ENCODE data around the gene OTX2. TPM values are rescaled to one million over a fixed set of nuclear protein-coding genes. Genes with fewer than 3 reads are reported as not detected.

The OTX2 gene
- total and polyA plus RNA-seq, 2 of the 13 experiments (the other 11 are each of a cell fraction or from before 2014, with no cell fraction given): not detected

GRCh38 chr14:56855891-56856461, 45.7 kb upstream of the OTX2 start (continued):
- no peak for TF ChIP-seq ZNF281 (CRISPR knock-in tag; IDR thresholded peaks at IDR 0.05; ENCODE audit: borderline replicate concordance)

GRCh38 chr14:56854325-56854724, 44.0 kb upstream of the OTX2 start:
- no TSS peak for BruUV-seq (replicated peaks)
- Histone ChIP-seq H3K27me3 (ENCODE audit: control insufficient read depth in 1 of 2, insufficient read depth in 2 of 2, low read length in 2 of 2) (peaks cover 0 to 5% of the 10 kb centered on the region in 2 experiments; a peak in 2 of 5 replicates), H3K4me1 (ENCODE audit: insufficient read depth, low read length) (no peaks in the 10 kb centered on the region; the same call in 1 of the 2 replicates), H3K79me2 (ENCODE audit: insufficient read depth, low read length) (no peaks in the 10 kb centered on the region), H3K9me3 (ENCODE audit: low read length) (no peaks in the 10 kb centered on the region), H2AFZ (ENCODE audit: low read length) (no peak overlapping the region), H3K9ac (ENCODE audit: insufficient read depth, low read depth, low read length) (no peak overlapping the region), H3K4me3 (replicated peaks in 1 of 3; ENCODE audit: insufficient read depth in 1 of 3, low read depth in 2 of 3, low read length in 3 of 3) (no peak overlapping the region), H3K27ac (ENCODE audit: extremely low read length, insufficient read depth, low read length) (no peak overlapping the region), H4K20me1 (ENCODE audit: insufficient read depth, low read length) (no peaks in the 10 kb centered on the region), H3K4me2 (ENCODE audit: low read depth, low read length) (no peak overlapping the region), H3K36me3 (replicated peaks in 1 of 2; ENCODE audit: control insufficient read depth in 1 of 2, insufficient read depth in 2 of 2, low read length in 2 of 2) (no peaks in the 10 kb centered on the region)
- TF ChIP-seq ATF5 (CRISPR knock-in tag; IDR thresholded peaks at IDR 0.05; ENCODE audit: low read depth) (no peak), RCOR2 (CRISPR knock-in tag; IDR thresholded peaks at IDR 0.05) (no peak), ZNF556 (CRISPR knock-in tag; IDR thresholded peaks at IDR 0.05; ENCODE audit: borderline replicate concordance) (no peak), FOXM1 (CRISPR knock-in tag; IDR thresholded peaks at IDR 0.05) (no peak), MXD3 (CRISPR knock-in tag; IDR thresholded peaks at IDR 0.05) (no peak), MTERF4 (CRISPR knock-in tag; IDR thresholded peaks at IDR 0.05) (no peak), ZBTB10 (CRISPR knock-in tag; IDR thresholded peaks at IDR 0.05; ENCODE audit: borderline replicate concordance) (no peak), MXD4 (CRISPR knock-in tag; IDR thresholded peaks at IDR 0.05) (no peak), PHF21A (CRISPR knock-in tag; IDR thresholded peaks at IDR 0.05) (no peak), ZZZ3 (CRISPR knock-in tag; IDR thresholded peaks at IDR 0.05; ENCODE audit: borderline replicate concordance) (no peak)
- in situ Hi-C loops (cut with HindIII; ENCODE audit: extremely low pct_ligation_motif_present, low pct_unique_long_range_greater_than_20kb) (no loop called here), intact Hi-C loops (cut with micrococcal nuclease; ENCODE audit: unreplicated experiment) (no loop called here)
- DNase-seq (ENCODE audit: low spot score): no peak
- no peak for ATAC-seq
- WGBS (ENCODE audit: low lambda C conversion rate): 6% methylated on average over 2 of the region's 2 CpGs
- FAIRE-seq: no peak
- POLR2A ChIA-PET: no interaction called here
- CTCF ChIA-PET (ENCODE audit: low intra/inter-chr PET ratio, low total read pairs): no interaction called here

Measured in HepG2 (cell line).